Activated CD8-positive, alpha-beta T cell treated with anti-CD3 and anti-CD28 coated beads for 36 hours (primary cell): ENCODE measurements around the gene MRPS23. TPM values are rescaled to one million over a fixed set of nuclear protein-coding genes. Genes with fewer than 3 reads are reported as not detected.

Experiments used
- ATAC-seq: fragments of 200-7000 bp; cut with Tn5 transposase; one replicate; pipeline ENCODE4 v1.10.0; 2021; ENCODE audit warnings: mild to moderate bottlenecking, moderate library complexity
- CTCF ChIA-PET: fragments of 350-600 bp; sonication (Branson Sonifier 250); formaldehyde crosslinking; loops from one replicate; lab custom pipeline; 2021; ENCODE audit warnings: antibody characterized with exemption; lab: Charles Lee
- POLR2A ChIA-PET: fragments of 350-600 bp; sonication (Branson Sonifier 250); formaldehyde crosslinking; loops from one replicate; lab custom pipeline; 2021; ENCODE audit warnings: antibody characterized with exemption; lab: Charles Lee
- DNase-seq: peaks from one replicate; pipeline ENCODE4 v3.0.0-alpha.2; 2020
- H3K27ac Mint-ChIP-seq: one replicate; pipeline ENCODE4 v1.8.0; 2021; ENCODE audit warnings: mild to moderate bottlenecking, mixed read lengths
- H3K27me3 Mint-ChIP-seq: one replicate; pipeline ENCODE4 v1.8.0; 2021; ENCODE audit warnings: mixed read lengths
- H3K36me3 Mint-ChIP-seq: one replicate; pipeline ENCODE4 v1.8.0; 2021; ENCODE audit warnings: low read depth, mixed read lengths
- H3K4me1 Mint-ChIP-seq: one replicate; pipeline ENCODE4 v1.8.0; 2021; ENCODE audit warnings: low read depth, mixed read lengths
- H3K4me3 Mint-ChIP-seq: one replicate; pipeline ENCODE4 v1.8.0; 2021; ENCODE audit warnings: mild to moderate bottlenecking, moderate library complexity, mixed read lengths
- H3K9me3 Mint-ChIP-seq: one replicate; pipeline ENCODE4 v1.8.0; 2021; ENCODE audit warnings: mixed read lengths
- CTCF ChIP-seq: fragments of 200-600 bp; IDR thresholded peaks from one replicate; pipeline ENCODE4 v1.8.0; 2022; ENCODE audit warnings: antibody characterized with exemption, mild to moderate bottlenecking
- intact Hi-C: fragments of 100-400 bp; cut with micrococcal nuclease; formaldehyde crosslinking; loops from one replicate; pipeline ENCODE4 v1.10.0; 2022
- total RNA-seq, 2 experiments: library from RNA; stranded (reverse); gene quantifications; one replicate each; pipeline ENCODE4 v1.2.3, GENCODE V29; 2021

Gene MRPS23
- total RNA-seq, 2 experiments from 2014 or later: 69.5 to 70.0 TPM

GRCh38 chr17:57819285-57819684 lies 30.6 kb downstream of the MRPS23 start:
- TF ChIP-seq CTCF: no peak
- H3K4me1 Mint-ChIP-seq: no peaks in the 10 kb centered on the region
- intact Hi-C loops: no loop called here
- no peak overlapping the region for H3K4me3 Mint-ChIP-seq
- POLR2A ChIA-PET: no interaction called here
- ATAC-seq (no peak), DNase-seq (no peak)
- CTCF ChIA-PET: interaction anchor here (2.5 kb wide), 1 partner anchor 14 kb away, joined by 7 read pairs; no protein-coding TSS in a partner anchor
- H3K27me3 Mint-ChIP-seq: peaks cover 18% of the 10 kb centered on the region
- H3K27ac Mint-ChIP-seq: no peak overlapping the region
- H3K9me3 Mint-ChIP-seq: no peaks in the 10 kb centered on the region
- H3K36me3 Mint-ChIP-seq: no peaks in the 10 kb centered on the region

GRCh38 chr17:57818066-57818465 lies 31.8 kb downstream of the MRPS23 start:
- POLR2A ChIA-PET: no interaction called here
- intact Hi-C loops: no loop called here
- no peak overlapping the region for H3K4me3 Mint-ChIP-seq
- no peaks in the 10 kb centered on the region for H3K4me1 Mint-ChIP-seq
- H3K9me3 Mint-ChIP-seq: no peaks in the 10 kb centered on the region
- no peak for TF ChIP-seq CTCF
- H3K27me3 Mint-ChIP-seq: peaks cover 18% of the 10 kb centered on the region
- H3K27ac Mint-ChIP-seq: no peak overlapping the region
- CTCF ChIA-PET: interaction anchor here (3.1 kb wide), 1 partner anchor 15 kb away, joined by 15 read pairs; no protein-coding TSS in a partner anchor
- DNase-seq (no peak), ATAC-seq (no peak)
- H3K36me3 Mint-ChIP-seq: no peaks in the 10 kb centered on the region

- H3K27me3 Mint-ChIP-seq: peaks cover 18% of the 10 kb centered on the region
- ChIA-PET CTCF (interaction anchor here (3.1 kb wide), 1 partner anchor 16 kb away, joined by 15 read pairs; no protein-coding TSS in a partner anchor), POLR2A (no interaction called here)
Measured at GRCh38 chr17:57817299-57817698, 32.5 kb downstream of the MRPS23 start.

GRCh38 chr17:57814421-57814820 lies 35.4 kb downstream of the MRPS23 start:
- H3K9me3 Mint-ChIP-seq: no peaks in the 10 kb centered on the region
- H3K36me3 Mint-ChIP-seq: no peaks in the 10 kb centered on the region
- no peak for TF ChIP-seq CTCF
- intact Hi-C loops: no loop called here
- H3K27me3 Mint-ChIP-seq: peaks cover 39% of the 10 kb centered on the region
- DNase-seq (no peak), ATAC-seq (no peak)
- no peak overlapping the region for H3K27ac Mint-ChIP-seq
- CTCF ChIA-PET: interaction anchor here (1.1 to 3.2 kb wide), 3 partner anchors 19 to 142 kb away, joined by 3 to 10 read pairs (median 8); no protein-coding TSS in a partner anchor
- peaks cover 12% of the 10 kb centered on the region for H3K4me1 Mint-ChIP-seq
- no peak overlapping the region for H3K4me3 Mint-ChIP-seq
- POLR2A ChIA-PET: interaction anchor here (0.6 to 1.0 kb wide), 3 partner anchors 45 to 666 kb away, joined by 3 to 4 read pairs (median 3); no protein-coding TSS in a partner anchor

More at GRCh38 chr17:57817299-57817698, 32.5 kb downstream of the MRPS23 start:
- Mint-ChIP-seq H3K4me3 (no peak overlapping the region), H3K9me3 (no peaks in the 10 kb centered on the region), H3K4me1 (no peaks in the 10 kb centered on the region), H3K27ac (no peak overlapping the region), H3K36me3 (no peaks in the 10 kb centered on the region)
- no peak for ATAC-seq
- no peak for TF ChIP-seq CTCF
- intact Hi-C loops: no loop called here
- DNase-seq: no peak

- Mint-ChIP-seq H3K4me1 (peaks cover 12% of the 10 kb centered on the region), H3K4me3 (no peak overlapping the region), H3K9me3 (no peaks in the 10 kb centered on the region), H3K36me3 (no peaks in the 10 kb centered on the region), H3K27ac (no peak overlapping the region), H3K27me3 (peaks cover 33% of the 10 kb centered on the region)
- TF ChIP-seq CTCF: no peak
- ATAC-seq: no peak
- POLR2A ChIA-PET: no interaction called here
- CTCF ChIA-PET: interaction anchor here (3.0 to 3.2 kb wide), 2 partner anchors 22 to 28 kb away, joined by 10 to 12 read pairs; no protein-coding TSS in a partner anchor
- intact Hi-C loops: no loop called here
- no peak for DNase-seq
Measured at GRCh38 chr17:57811638-57812280, 38.1 kb downstream of the MRPS23 start.
